Tibial nerve (tissue), 4 donors: ENCODE measurements around the gene FAT1.

Source experiments
- EP300 ChIP-seq, 2 donors: sonication (generic); formaldehyde crosslinking; IDR thresholded peaks; one replicate each; pipeline ENCODE4 v1.6.1; 2017; ENCODE audit warnings: antibody characterized with exemption in 2 of 2, mild to moderate bottlenecking in 1 of 2
- POLR2A ChIP-seq, 2 donors: fragments of 450-650 bp; IDR thresholded peaks; one replicate each; pipeline ENCODE4 v1.6.1; 2017; ENCODE audit warnings: antibody characterized with exemption in 2 of 2, mild to moderate bottlenecking in 2 of 2, moderate library complexity in 2 of 2
- TF ChIP-seq, protein P1 (sequence below), 5 experiments: fragments of 200-600 bp in 3 of 5; fragments of 450-650 bp in 2 of 5; sonication (generic) in 3 of 5; IDR thresholded peaks; one replicate each; pipeline ENCODE4 v1.5.1; 2016 to 2019; ENCODE audit warnings: antibody characterized with exemption in 5 of 5, mild to moderate bottlenecking in 3 of 5, moderate library complexity in 2 of 5

DNA sequence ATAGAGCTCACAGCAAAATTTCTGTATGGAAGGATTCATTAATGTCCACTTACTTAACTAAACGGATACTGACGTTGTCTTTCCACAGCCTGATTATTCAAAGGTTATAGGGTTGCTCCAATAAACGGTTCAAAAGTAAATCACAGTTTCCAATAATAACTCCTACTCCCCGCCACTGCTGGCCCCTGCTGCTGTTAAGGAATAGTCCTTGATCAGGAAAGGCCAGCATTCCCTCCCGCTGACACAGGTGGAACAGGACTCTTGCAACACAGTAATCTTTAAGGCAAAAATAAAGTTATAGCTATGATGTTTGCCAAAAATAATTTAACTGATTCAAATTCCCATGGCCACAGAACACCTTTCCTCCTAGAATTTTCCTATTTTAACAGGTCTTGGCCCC lies 53.9 kb downstream of the FAT1 start:
- TF ChIP-seq, protein P1, sequence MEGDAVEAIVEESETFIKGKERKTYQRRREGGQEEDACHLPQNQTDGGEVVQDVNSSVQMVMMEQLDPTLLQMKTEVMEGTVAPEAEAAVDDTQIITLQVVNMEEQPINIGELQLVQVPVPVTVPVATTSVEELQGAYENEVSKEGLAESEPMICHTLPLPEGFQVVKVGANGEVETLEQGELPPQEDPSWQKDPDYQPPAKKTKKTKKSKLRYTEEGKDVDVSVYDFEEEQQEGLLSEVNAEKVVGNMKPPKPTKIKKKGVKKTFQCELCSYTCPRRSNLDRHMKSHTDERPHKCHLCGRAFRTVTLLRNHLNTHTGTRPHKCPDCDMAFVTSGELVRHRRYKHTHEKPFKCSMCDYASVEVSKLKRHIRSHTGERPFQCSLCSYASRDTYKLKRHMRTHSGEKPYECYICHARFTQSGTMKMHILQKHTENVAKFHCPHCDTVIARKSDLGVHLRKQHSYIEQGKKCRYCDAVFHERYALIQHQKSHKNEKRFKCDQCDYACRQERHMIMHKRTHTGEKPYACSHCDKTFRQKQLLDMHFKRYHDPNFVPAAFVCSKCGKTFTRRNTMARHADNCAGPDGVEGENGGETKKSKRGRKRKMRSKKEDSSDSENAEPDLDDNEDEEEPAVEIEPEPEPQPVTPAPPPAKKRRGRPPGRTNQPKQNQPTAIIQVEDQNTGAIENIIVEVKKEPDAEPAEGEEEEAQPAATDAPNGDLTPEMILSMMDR (IDR thresholded peaks at IDR 0.05): no peak
- TF ChIP-seq POLR2A (IDR thresholded peaks at IDR 0.05) (no peak), EP300 (IDR thresholded peaks at IDR 0.05) (no peak)
